Activated CD4-positive, alpha-beta T cell treated with anti-CD3 and anti-CD28 coated beads, Interleukin-2, amount 10 ng/mL, durations not matched to agents 7 days and 5 days (primary cell): ENCODE data around the gene VWA5B2. TPM values are rescaled to one million over a fixed set of nuclear protein-coding genes. Genes with fewer than 3 reads are reported as not detected.
"Not testable (repeated sequence)": the region's sequence is repeated elsewhere in the genome, so short reads cannot be mapped to it uniquely, and the experiment has no call there.

ENCODE experiments used
- CTCF ChIA-PET: fragments of 350-600 bp; sonication (Branson Sonifier 250); formaldehyde crosslinking; loops from one replicate; lab custom pipeline; 2021; ENCODE audit warnings: antibody characterized with exemption; lab: Charles Lee
- POLR2A ChIA-PET: fragments of 350-600 bp; sonication (Branson Sonifier 250); formaldehyde crosslinking; loops from one replicate; lab custom pipeline; 2021; ENCODE audit warnings: antibody characterized with exemption; lab: Charles Lee
- DNase-seq: peaks from one replicate; pipeline ENCODE4 v3.0.0-alpha.2; 2020
- H3K27ac Mint-ChIP-seq: one replicate; pipeline ENCODE4 v1.8.0; 2021; ENCODE audit warnings: mild to moderate bottlenecking, moderate library complexity, mixed read lengths
- H3K27me3 Mint-ChIP-seq: one replicate; pipeline ENCODE4 v1.8.0; 2021; ENCODE audit warnings: mixed read lengths
- H3K36me3 Mint-ChIP-seq: one replicate; pipeline ENCODE4 v1.8.0; 2021; ENCODE audit warnings: low read depth, mixed read lengths
- H3K4me1 Mint-ChIP-seq: one replicate; pipeline ENCODE4 v1.8.0; 2021; ENCODE audit warnings: mixed read lengths
- H3K4me3 Mint-ChIP-seq: one replicate; pipeline ENCODE4 v1.8.0; 2021; ENCODE audit warnings: mild to moderate bottlenecking, moderate library complexity, mixed read lengths
- H3K9me3 Mint-ChIP-seq: one replicate; pipeline ENCODE4 v1.8.0; 2021; ENCODE audit warnings: mixed read lengths
- total RNA-seq, 2 experiments: library from RNA; stranded (reverse); gene quantifications; one replicate each; pipeline ENCODE4 v1.2.3, GENCODE V29; 2021

VWA5B2 gene
- total RNA-seq, 2 experiments from 2014 or later: not detected

DNA sequence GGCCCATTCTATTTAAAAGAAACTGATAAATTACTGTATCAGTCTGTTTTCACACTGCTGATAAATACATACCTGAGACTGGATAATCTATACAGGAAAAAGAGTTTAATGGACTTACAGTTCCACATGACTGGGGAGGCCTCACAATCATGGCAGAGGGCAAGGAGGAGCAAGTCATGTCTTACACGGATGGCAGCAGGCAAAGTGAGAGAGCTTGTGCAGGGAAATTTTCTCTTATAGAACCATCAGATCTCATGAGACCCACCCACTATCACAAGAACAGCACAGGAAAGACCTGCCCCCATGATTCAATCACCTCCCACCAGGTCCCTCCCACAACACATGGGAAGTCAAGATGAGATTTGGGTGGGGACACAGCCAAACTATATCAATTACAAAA lies 37.9 kb downstream of the VWA5B2 start:
- H3K27ac Mint-ChIP-seq, H3K4me3 Mint-ChIP-seq, H3K36me3 Mint-ChIP-seq, CTCF ChIA-PET, POLR2A ChIA-PET, H3K4me1 Mint-ChIP-seq, DNase-seq, H3K9me3 Mint-ChIP-seq: not testable (repeated sequence)
- peaks cover 26% of the 10 kb centered on the region for H3K27me3 Mint-ChIP-seq

- ChIA-PET CTCF (interaction anchor here (0.6 to 2.3 kb wide), 3 partner anchors 9 to 274 kb away, joined by 4 to 5 read pairs (median 5); no protein-coding TSS in a partner anchor), POLR2A (no interaction called here)
- H3K4me3 Mint-ChIP-seq: no peak overlapping the region
- no peaks in the 10 kb centered on the region for H3K4me1 Mint-ChIP-seq
- H3K27me3 Mint-ChIP-seq: peaks cover 31% of the 10 kb centered on the region
- H3K9me3 Mint-ChIP-seq: no peaks in the 10 kb centered on the region
- H3K36me3 Mint-ChIP-seq: no peaks in the 10 kb centered on the region
- DNase-seq: no peak
- H3K27ac Mint-ChIP-seq: no peak overlapping the region
Measured at GRCh38 chr3:184272269-184272668, 42.9 kb downstream of the VWA5B2 start.

- no peak overlapping the region for H3K4me3 Mint-ChIP-seq
- CTCF ChIA-PET: no interaction called here
- no peaks in the 10 kb centered on the region for H3K9me3 Mint-ChIP-seq
- peaks cover 31% of the 10 kb centered on the region for H3K27me3 Mint-ChIP-seq
- no peaks in the 10 kb centered on the region for H3K36me3 Mint-ChIP-seq
- DNase-seq: no peak
- POLR2A ChIA-PET: no interaction called here
- H3K4me1 Mint-ChIP-seq: no peaks in the 10 kb centered on the region
- H3K27ac Mint-ChIP-seq: no peak overlapping the region
Measured at GRCh38 chr3:184275381-184275701, 46.0 kb downstream of the VWA5B2 start.

GRCh38 chr3:184275961-184276910 lies 46.9 kb downstream of the VWA5B2 start, which contains the start of gene ECE2:
ECE2 (plus strand) TSS chr3:184276022; CDS start chr3:184276154, 132 bp downstream.
- Mint-ChIP-seq H3K27ac (no peak within 1 kb of the TSS), H3K4me1 (no peaks in the 10 kb centered on the region), H3K9me3 (no peaks in the 10 kb centered on the region), H3K4me3 (no peak within 1 kb of the TSS), H3K36me3 (no peaks in the 10 kb centered on the region), H3K27me3 (peaks cover 31% of the 10 kb centered on the region)
- no peak for DNase-seq
- CTCF ChIA-PET: no interaction called here
- POLR2A ChIA-PET: no interaction called here

DNA sequence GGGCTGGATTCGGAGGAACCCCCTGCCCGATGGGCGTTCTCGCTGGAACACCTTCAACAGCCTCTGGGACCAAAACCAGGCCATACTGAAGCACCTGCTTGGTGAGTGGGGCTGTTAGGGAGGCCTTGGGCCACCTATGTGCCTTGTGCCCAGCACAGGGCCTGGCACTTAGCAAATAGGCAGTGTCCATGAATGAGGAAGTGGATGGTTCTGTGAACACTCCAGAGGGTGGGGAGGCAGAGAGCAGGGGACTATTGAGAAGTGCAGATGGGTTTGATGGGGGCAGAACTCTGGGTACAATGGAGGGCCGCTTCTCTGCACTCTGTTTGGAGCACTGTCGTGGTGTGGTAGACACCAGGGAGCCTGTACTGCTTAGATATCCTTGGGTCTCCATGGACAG lies 48.0 kb downstream of the VWA5B2 start:
- Mint-ChIP-seq H3K4me1 (no peaks in the 10 kb centered on the region), H3K27me3 (peaks cover 31% of the 10 kb centered on the region), H3K4me3 (no peak overlapping the region), H3K27ac (no peak overlapping the region), H3K9me3 (no peaks in the 10 kb centered on the region), H3K36me3 (no peaks in the 10 kb centered on the region)
- ChIA-PET CTCF (no interaction called here), POLR2A (no interaction called here)
- DNase-seq: no peak

DNA sequence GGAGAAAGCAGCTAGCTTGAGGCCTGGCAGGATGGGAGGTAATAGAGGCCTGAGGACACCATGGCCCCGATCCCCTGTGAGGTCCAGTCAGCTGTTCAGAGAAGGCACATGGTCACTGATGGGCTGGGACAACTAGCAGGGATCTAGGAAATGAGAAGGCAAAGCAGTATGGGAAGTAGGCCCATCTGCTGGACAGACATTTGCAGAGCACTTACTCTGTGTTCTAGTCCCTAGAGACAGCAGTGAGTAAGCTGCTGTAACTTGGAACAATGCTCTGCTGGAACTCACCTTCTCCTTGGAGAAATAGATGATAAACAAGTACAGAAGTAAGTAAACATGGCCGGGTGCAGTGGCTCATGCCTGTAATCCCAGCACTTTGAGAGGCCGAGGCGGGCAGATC lies 53.6 kb downstream of the VWA5B2 start:
- Mint-ChIP-seq H3K4me3 (no peak overlapping the region), H3K36me3 (no peaks in the 10 kb centered on the region), H3K4me1 (no peaks in the 10 kb centered on the region), H3K9me3 (no peaks in the 10 kb centered on the region), H3K27ac (no peak overlapping the region), H3K27me3 (peaks cover 6% of the 10 kb centered on the region)
- DNase-seq: no peak
- ChIA-PET POLR2A (no interaction called here), CTCF (no interaction called here)

DNA sequence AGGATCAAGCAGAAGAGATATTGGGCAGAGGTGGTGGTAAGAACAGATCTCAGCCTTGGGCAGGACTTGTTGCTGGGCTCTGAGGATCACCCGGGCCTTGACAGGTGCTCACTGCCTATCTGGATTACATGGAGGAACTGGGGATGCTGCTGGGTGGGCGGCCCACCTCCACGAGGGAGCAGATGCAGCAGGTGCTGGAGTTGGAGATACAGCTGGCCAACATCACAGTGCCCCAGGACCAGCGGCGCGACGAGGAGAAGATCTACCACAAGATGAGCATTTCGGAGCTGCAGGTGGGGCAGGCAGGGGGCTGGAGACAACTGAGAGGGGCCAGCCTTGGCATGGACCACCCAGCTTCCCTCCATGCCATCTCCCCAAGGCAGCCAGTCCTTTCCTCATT lies 54.3 kb downstream of the VWA5B2 start:
- Mint-ChIP-seq H3K36me3 (no peaks in the 10 kb centered on the region), H3K4me1 (no peaks in the 10 kb centered on the region), H3K27ac (no peak overlapping the region), H3K9me3 (no peaks in the 10 kb centered on the region), H3K27me3 (peaks cover 6% of the 10 kb centered on the region), H3K4me3 (no peak overlapping the region)
- CTCF ChIA-PET: interaction anchor here (0.6 kb wide), 2 partner anchors 16 to 519 kb away, joined by 3 to 8 read pairs; no protein-coding TSS in a partner anchor
- POLR2A ChIA-PET: no interaction called here
- DNase-seq: no peak

GRCh38 chr3:184284696-184285095 lies 55.3 kb downstream of the VWA5B2 start:
- CTCF ChIA-PET: interaction anchor here (0.5 to 1.6 kb wide), 3 partner anchors 57 to 256 kb away, joined by 3 to 5 read pairs (median 4); no protein-coding TSS in a partner anchor
- H3K36me3 Mint-ChIP-seq: no peaks in the 10 kb centered on the region
- H3K4me1 Mint-ChIP-seq: peaks cover 4% of the 10 kb centered on the region
- H3K27me3 Mint-ChIP-seq: peaks cover 7% of the 10 kb centered on the region
- no peak overlapping the region for H3K4me3 Mint-ChIP-seq
- POLR2A ChIA-PET: no interaction called here
- no peak overlapping the region for H3K27ac Mint-ChIP-seq
- no peaks in the 10 kb centered on the region for H3K9me3 Mint-ChIP-seq
- peak; percentile 38 for DNase-seq

DNA sequence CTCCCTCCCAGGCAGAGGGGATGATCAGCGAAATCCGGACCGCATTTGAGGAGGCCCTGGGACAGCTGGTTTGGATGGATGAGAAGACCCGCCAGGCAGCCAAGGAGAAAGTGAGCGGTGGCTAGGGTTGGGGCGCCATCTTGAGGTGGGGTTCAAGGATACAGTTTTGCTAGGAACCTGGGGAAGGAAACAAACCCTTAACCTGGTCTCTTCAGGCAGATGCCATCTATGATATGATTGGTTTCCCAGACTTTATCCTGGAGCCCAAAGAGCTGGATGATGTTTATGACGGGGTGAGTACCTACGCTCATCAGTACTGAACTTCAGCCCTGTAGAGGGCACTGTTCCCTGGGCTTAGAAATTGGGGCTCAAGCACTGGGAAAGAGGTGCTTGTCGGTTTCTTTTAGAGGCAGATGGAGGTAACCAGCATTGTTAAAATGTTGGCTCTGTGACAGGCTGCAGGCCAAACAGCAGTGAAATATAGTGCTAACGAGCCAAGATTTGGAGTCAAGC lies 60.1 kb downstream of the VWA5B2 start:
- peaks cover 7% of the 10 kb centered on the region for H3K27me3 Mint-ChIP-seq
- no peak overlapping the region for H3K27ac Mint-ChIP-seq
- H3K4me1 Mint-ChIP-seq: peaks cover 4% of the 10 kb centered on the region
- no peaks in the 10 kb centered on the region for H3K9me3 Mint-ChIP-seq
- no peaks in the 10 kb centered on the region for H3K36me3 Mint-ChIP-seq
- no peak overlapping the region for H3K4me3 Mint-ChIP-seq
- CTCF ChIA-PET: interaction anchor here (0.6 to 1.1 kb wide), 5 partner anchors 10 to 394 kb away, joined by 3 to 6 read pairs (median 3); no protein-coding TSS in a partner anchor
- POLR2A ChIA-PET: no interaction called here
- peak; percentile 66 for DNase-seq

- Mint-ChIP-seq H3K27me3 (peaks cover 7% of the 10 kb centered on the region), H3K4me3 (no peak overlapping the region), H3K27ac (no peak overlapping the region), H3K4me1 (peaks cover 4% of the 10 kb centered on the region), H3K9me3 (no peaks in the 10 kb centered on the region), H3K36me3 (no peaks in the 10 kb centered on the region)
- no peak for DNase-seq
- POLR2A ChIA-PET: no interaction called here
- CTCF ChIA-PET: no interaction called here
Measured at GRCh38 chr3:184290331-184290730, 60.9 kb downstream of the VWA5B2 start.

DNA sequence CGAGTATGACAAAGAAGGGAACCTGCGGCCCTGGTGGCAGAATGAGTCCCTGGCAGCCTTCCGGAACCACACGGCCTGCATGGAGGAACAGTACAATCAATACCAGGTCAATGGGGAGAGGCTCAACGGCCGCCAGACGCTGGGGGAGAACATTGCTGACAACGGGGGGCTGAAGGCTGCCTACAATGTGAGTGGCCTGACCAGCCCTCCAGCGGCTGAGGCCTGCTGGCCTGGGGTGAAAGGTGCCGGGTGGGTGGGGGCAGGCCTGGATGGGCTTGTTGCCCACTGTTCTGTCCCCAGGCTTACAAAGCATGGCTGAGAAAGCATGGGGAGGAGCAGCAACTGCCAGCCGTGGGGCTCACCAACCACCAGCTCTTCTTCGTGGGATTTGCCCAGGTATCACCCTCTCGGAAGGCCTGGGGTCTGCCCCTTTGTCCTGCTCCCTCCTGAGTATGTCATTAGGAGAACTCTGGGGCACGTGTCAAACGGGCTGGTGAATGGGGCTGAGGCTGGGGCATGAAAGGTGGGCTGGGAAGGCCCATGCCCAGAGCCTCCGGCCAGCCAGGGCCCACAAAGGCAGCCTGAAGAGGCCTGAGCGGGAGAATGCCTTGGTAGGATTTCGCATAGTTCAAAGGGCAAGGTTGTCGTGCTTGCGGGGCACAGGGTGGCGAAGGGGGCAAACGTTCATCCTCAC lies 61.8 kb downstream of the VWA5B2 start:
- ChIA-PET CTCF (interaction anchor here (0.6 kb wide), 1 partner anchor 88 kb away, joined by 3 read pairs; no protein-coding TSS in a partner anchor), POLR2A (no interaction called here)
- no peak for DNase-seq
- Mint-ChIP-seq H3K27me3 (peaks cover 4% of the 10 kb centered on the region), H3K9me3 (no peaks in the 10 kb centered on the region), H3K4me1 (peaks cover 4% of the 10 kb centered on the region), H3K4me3 (no peak overlapping the region), H3K27ac (no peak overlapping the region), H3K36me3 (no peaks in the 10 kb centered on the region)
